ENCODE measurements around the gene NGB. TPM values are rescaled to one million over a fixed set of nuclear protein-coding genes. Genes with fewer than 3 reads are reported as not detected.

Gene NGB
- total RNA-seq, 1 donor from 2014 or later, result not detected

DNA sequence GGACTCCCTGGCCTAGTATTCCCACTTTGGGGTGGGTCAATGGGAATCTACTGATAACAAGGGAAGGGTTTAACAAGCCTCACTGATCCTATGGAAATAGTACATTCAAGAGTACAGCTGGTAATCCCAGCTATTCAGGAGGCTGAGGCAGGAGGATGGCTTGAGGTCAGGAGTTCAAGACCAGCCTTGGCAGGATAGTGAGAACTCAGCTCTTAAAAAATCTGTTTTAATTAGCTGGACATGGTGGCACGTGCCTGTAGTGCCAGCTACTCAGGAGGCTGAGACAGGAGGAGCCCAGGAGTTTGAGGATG, 45.1 kb upstream of the NGB start:
- H3K27ac ChIP-seq, result no peak overlapping the region
- intact Hi-C loops (cut with DNase I), result no loop called here
- H3K4me1 ChIP-seq, result peaks cover 13% of the 10 kb centered on the region
- H3K9me3 ChIP-seq, result no peaks in the 10 kb centered on the region
- TF ChIP-seq, protein P1, sequence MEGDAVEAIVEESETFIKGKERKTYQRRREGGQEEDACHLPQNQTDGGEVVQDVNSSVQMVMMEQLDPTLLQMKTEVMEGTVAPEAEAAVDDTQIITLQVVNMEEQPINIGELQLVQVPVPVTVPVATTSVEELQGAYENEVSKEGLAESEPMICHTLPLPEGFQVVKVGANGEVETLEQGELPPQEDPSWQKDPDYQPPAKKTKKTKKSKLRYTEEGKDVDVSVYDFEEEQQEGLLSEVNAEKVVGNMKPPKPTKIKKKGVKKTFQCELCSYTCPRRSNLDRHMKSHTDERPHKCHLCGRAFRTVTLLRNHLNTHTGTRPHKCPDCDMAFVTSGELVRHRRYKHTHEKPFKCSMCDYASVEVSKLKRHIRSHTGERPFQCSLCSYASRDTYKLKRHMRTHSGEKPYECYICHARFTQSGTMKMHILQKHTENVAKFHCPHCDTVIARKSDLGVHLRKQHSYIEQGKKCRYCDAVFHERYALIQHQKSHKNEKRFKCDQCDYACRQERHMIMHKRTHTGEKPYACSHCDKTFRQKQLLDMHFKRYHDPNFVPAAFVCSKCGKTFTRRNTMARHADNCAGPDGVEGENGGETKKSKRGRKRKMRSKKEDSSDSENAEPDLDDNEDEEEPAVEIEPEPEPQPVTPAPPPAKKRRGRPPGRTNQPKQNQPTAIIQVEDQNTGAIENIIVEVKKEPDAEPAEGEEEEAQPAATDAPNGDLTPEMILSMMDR (IDR thresholded peaks at IDR 0.05), result peak; percentile 3
- ATAC-seq (no peak), DNase-seq (no peak)
- H3K27me3 ChIP-seq, result no peaks in the 10 kb centered on the region
- H3K36me3 ChIP-seq, result no peaks in the 10 kb centered on the region
- no peak overlapping the region for H3K4me3 ChIP-seq

DNA sequence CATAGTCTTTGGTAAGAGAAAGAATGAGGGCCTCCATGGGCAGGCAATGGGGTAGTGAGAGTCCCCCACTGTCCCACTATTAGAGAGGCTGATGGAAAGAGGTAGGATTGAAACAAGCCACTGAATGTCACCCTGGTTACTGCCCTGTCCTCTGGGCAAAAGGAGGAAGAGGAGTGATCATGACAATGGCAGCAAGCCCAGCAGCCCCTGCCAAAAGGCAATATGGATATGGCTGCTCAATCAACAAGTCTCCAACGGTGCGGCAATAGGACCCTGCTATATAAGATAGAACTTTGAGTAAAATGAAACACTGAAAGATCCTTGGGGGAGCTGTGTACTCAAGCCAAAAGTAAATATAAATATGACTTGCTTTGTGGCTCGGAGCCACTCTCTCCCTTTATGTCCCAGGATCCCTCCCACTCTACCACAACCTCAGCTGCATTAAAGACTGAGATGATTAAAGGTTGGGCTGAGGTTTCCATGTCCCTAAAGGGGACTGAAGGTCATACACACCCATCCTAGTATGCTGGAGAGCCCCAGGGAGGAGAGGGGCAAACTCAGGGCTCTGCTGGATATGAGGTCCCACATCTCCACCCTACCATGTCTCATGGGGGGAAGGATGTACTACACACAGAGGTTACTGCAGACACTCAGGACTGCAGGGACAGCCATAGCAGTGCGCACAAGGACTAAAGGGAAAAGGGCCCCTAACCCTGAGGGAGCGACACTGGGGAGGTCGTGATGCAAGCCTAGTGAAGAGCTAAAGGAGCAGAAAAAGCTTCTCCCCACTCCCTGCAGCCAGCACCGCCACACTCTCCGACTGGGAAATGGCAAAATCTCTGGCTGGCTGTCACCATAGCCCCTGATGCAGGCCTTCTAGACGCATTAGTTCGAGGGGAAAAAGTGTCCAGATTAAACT, 43.8 kb upstream of the NGB start:
- no peaks in the 10 kb centered on the region for H3K9me3 ChIP-seq
- no peak overlapping the region for H3K4me3 ChIP-seq
- H3K27ac ChIP-seq, result no peak overlapping the region
- ATAC-seq, result no peak
- peaks cover 10% of the 10 kb centered on the region for H3K4me1 ChIP-seq
- no peaks in the 10 kb centered on the region for H3K36me3 ChIP-seq
- H3K27me3 ChIP-seq, result no peaks in the 10 kb centered on the region
- TF ChIP-seq, protein P1 (IDR thresholded peaks at IDR 0.05), result no peak
- intact Hi-C loops (cut with DNase I), result no loop called here
- no peak for DNase-seq

DNA sequence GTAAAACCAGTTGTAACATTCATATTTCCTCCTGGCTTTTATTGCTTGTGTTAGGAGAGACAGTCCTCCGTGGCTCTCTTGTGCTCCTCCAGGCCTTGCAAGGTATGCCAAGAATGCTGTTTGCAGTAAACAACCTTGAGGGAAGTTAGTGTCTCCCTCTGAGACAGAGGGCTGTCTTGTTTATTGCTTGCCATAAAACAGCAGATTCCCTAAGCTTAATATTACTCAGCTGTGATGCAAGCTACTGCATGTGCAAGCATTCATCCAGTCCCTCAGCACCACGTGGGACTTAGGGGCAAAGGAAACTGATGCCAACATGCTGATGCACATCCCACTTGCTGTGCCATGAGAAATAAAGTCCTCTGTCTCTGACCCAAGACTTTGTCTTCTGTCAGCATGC, 43.0 kb upstream of the NGB start:
- Histone ChIP-seq H3K4me1 (peaks cover 6% of the 10 kb centered on the region), H3K27ac (no peak overlapping the region), H3K9me3 (no peaks in the 10 kb centered on the region), H3K36me3 (no peaks in the 10 kb centered on the region), H3K27me3 (no peaks in the 10 kb centered on the region), H3K4me3 (no peak overlapping the region)
- DNase-seq, result no peak
- intact Hi-C loops (cut with DNase I), result no loop called here
- no peak for ATAC-seq
- TF ChIP-seq, protein P1 (IDR thresholded peaks at IDR 0.05), result no peak

DNA sequence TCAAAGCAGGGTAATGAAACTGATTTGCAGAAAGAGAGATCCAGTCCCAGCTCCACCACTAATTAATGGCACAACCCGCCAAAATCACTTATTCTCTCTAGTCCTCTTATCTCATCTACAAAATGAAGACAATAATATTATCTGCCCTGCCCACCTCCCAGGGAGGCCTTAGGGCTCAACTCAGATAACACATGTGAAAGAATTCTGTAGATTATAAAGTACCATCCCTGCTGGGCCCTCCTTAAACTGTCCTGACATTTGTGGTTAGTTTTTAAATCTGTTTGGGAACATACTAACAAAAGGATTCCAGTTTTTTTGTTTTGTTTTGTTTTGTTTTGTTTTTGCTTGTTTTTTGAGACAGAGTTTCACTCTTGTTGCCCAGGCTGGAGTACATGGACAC, 42.4 kb upstream of the NGB start:
- Histone ChIP-seq H3K4me3 (no peak overlapping the region), H3K36me3 (no peaks in the 10 kb centered on the region), H3K9me3 (no peaks in the 10 kb centered on the region), H3K27me3 (no peaks in the 10 kb centered on the region), H3K4me1 (peaks cover 6% of the 10 kb centered on the region), H3K27ac (no peak overlapping the region)
- TF ChIP-seq, protein P1 (IDR thresholded peaks at IDR 0.05), result no peak
- ATAC-seq (no peak), DNase-seq (no peak)
- intact Hi-C loops (cut with DNase I), result no loop called here

DNA sequence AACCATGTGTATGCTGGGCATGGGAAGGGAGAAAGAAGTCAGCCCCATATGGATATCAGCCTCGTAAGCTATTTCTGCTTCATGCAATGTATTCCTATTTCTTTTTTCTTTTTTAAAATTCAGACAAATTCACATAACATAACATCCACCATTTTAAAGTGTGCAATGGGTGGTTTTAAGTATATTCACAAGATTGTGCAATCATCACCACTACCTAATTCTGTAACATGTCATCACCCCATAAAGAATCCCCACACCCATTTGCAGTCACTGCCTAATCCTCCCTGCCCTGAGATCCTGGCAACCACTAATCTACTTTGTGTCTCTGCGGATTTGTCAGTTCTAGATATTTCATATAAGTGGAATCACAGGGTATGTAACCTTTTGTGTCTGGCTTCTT, 40.2 kb upstream of the NGB start:
- Histone ChIP-seq H3K4me3 (no peak overlapping the region), H3K36me3 (no peaks in the 10 kb centered on the region), H3K27me3 (no peaks in the 10 kb centered on the region), H3K9me3 (no peaks in the 10 kb centered on the region), H3K27ac (no peak overlapping the region), H3K4me1 (peaks cover 6% of the 10 kb centered on the region)
- ATAC-seq, result no peak
- DNase-seq, result no peak
- intact Hi-C loops (cut with DNase I), result no loop called here
- TF ChIP-seq, protein P1 (IDR thresholded peaks at IDR 0.05), result no peak
